ENCODE data around the gene FGFRL1. TPM values are rescaled to one million over a fixed set of nuclear protein-coding genes. Genes with fewer than 3 reads are reported as not detected.

Gene FGFRL1
- total RNA-seq, 4 donors from 2014 or later = 59.0 to 93.9 (median 77.2) TPM

DNA sequence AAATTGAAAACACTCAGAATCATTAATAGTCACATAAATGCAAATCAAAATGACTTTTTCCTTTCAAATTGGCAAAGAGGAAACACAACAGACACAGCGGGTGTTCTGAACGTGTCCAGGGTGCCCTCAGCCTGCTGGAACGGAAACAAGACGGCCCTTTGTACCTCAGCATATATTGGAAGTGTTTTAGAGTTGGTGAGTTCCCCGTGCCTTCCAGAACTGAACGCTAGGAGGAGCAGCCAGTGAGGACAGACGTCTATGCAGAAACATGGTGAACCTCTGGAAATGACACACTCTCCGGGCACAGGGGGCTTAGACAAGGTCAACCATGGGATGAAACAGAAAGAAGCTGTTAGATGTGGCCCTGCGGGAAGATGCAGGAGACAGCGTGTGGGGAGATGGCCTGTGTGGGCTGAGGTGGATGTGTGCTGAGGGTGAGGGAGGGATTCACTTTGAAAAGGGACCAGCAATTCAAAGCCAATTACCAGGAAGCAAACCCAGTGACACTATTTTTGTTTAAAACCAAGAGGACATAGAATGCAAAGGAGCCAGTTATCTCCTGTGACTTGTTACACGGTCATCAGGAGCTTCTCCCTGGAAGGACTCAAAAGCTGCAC lies 61.5 kb downstream of the FGFRL1 start:
- no peaks in the 10 kb centered on the region for H3K36me3 ChIP-seq
- WGBS, 2 donors = 26 to 28% methylated on average over 11 of the region's 11 CpGs
- H3K4me1 ChIP-seq = no peaks in the 10 kb centered on the region
- no peak overlapping the region for H3K4me3 ChIP-seq (replicated peaks in 1 of 3)
- TF ChIP-seq, protein P1, sequence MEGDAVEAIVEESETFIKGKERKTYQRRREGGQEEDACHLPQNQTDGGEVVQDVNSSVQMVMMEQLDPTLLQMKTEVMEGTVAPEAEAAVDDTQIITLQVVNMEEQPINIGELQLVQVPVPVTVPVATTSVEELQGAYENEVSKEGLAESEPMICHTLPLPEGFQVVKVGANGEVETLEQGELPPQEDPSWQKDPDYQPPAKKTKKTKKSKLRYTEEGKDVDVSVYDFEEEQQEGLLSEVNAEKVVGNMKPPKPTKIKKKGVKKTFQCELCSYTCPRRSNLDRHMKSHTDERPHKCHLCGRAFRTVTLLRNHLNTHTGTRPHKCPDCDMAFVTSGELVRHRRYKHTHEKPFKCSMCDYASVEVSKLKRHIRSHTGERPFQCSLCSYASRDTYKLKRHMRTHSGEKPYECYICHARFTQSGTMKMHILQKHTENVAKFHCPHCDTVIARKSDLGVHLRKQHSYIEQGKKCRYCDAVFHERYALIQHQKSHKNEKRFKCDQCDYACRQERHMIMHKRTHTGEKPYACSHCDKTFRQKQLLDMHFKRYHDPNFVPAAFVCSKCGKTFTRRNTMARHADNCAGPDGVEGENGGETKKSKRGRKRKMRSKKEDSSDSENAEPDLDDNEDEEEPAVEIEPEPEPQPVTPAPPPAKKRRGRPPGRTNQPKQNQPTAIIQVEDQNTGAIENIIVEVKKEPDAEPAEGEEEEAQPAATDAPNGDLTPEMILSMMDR (IDR thresholded peaks at IDR 0.05) = peak; percentile 41 to 81 (median 70)
- TF ChIP-seq POLR2A (IDR thresholded peaks at IDR 0.05) = no peak
- intact Hi-C loops (cut with DNase I) = no loop called here
- no peaks in the 10 kb centered on the region for H3K27me3 ChIP-seq
- H3K9me3 ChIP-seq = no peaks in the 10 kb centered on the region
- H3K27ac ChIP-seq = no peak overlapping the region
- peak; percentile 79 to 80 for DNase-seq

- 82 to 92% methylated on average over 9 of the region's 9 CpGs for WGBS, 2 donors
- TF ChIP-seq, protein P1 (IDR thresholded peaks at IDR 0.05) = no peak
- no peak for TF ChIP-seq POLR2A (IDR thresholded peaks at IDR 0.05)
- no peaks in the 10 kb centered on the region for H3K36me3 ChIP-seq
- H3K27ac ChIP-seq = no peak overlapping the region
- H3K9me3 ChIP-seq = no peaks in the 10 kb centered on the region
- H3K27me3 ChIP-seq = no peaks in the 10 kb centered on the region
- intact Hi-C loops (cut with DNase I) = no loop called here
- H3K4me3 ChIP-seq (replicated peaks in 1 of 3) = no peak overlapping the region
- no peak for DNase-seq
- no peaks in the 10 kb centered on the region for H3K4me1 ChIP-seq
Measured at GRCh38 chr4:1074077-1074476, 62.7 kb downstream of the FGFRL1 start.

DNA sequence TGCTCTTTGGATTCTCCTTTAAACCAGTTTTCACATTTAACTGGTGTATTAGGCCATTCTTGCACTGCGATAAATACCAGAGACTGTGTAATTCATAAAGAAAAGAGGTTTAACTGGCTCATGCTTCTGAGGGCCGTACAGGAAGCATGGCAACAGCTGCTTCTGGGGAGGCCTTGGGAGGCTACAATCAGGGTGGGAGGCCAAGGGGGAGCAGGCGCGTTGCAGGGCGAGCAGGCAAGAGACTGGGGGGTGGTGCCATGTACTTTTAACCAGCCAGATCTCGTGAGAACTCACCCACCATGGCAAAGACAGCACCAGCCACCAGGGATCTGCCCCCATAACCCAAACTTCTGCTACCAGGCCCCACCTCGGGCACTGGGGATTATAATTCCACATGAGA lies 63.8 kb downstream of the FGFRL1 start:
- Histone ChIP-seq H3K4me3 (replicated peaks in 1 of 3) (no peak overlapping the region), H3K27ac (no peak overlapping the region), H3K9me3 (no peaks in the 10 kb centered on the region), H3K4me1 (peaks cover 0 to 6% of the 10 kb centered on the region in 2 donors), H3K27me3 (no peaks in the 10 kb centered on the region), H3K36me3 (no peaks in the 10 kb centered on the region)
- TF ChIP-seq, protein P1 (IDR thresholded peaks at IDR 0.05) = no peak
- no peak for TF ChIP-seq POLR2A (IDR thresholded peaks at IDR 0.05)
- intact Hi-C loops (cut with DNase I) = no loop called here
- WGBS, 2 donors = 85 to 88% methylated on average over 3 to 7 of the region's 7 CpGs
- DNase-seq = no peak

DNA sequence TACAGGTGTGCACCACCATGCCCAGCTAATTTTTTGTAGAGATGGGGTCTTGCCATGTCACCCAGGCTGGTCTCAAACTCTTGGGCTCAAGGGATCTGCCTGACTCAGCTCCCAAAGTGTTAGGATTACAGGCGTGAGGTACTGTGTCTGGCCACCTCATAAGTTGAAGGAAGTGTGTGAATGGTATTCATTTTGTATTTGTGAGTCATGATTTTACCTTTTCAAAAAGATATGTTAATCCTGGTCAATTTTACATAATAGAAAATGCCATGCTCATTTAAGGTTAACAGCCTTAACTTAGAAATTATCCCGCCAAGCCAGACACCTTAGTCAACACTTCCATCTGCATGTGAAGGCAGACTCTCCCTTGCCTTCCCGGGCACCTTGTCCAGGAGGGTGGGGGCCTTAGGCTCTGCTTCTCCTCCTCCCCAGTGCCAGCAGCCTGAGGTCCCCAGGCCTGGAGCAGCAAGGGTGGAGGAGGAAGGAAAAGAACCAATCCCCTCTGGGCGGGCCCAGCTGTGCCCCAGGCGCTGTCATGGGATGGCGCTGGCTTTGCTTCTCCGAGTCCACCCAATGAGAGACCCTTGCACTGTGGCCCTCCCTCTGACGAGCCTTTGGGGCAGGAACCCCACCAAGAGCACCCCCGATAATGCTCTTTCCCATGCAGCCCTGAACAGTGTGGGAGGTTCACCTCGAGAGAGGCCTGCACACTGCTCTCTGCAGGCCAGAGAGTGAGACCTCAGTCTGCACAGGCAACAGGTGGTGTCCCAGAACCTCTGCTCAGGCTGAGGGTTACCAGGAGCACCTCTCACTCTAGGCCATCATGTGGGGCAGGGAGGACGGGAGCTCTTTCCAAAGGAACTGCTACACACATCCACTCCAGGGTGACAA lies 64.6 kb downstream of the FGFRL1 start:
- 82% methylated on average over 8 to 11 of the region's 11 CpGs for WGBS, 2 donors
- no peak for DNase-seq
- intact Hi-C loops (cut with DNase I) = no loop called here
- H3K9me3 ChIP-seq = no peaks in the 10 kb centered on the region
- H3K27ac ChIP-seq = no peak overlapping the region
- TF ChIP-seq, protein P1 (IDR thresholded peaks at IDR 0.05) = no peak
- TF ChIP-seq POLR2A (IDR thresholded peaks at IDR 0.05) = no peak
- H3K27me3 ChIP-seq = no peaks in the 10 kb centered on the region
- H3K4me1 ChIP-seq = peaks cover under 1 to 8% of the 10 kb centered on the region in 2 donors
- H3K4me3 ChIP-seq (replicated peaks in 1 of 3) = no peak overlapping the region
- H3K36me3 ChIP-seq = no peaks in the 10 kb centered on the region

Other genes with a start within 250 kb of the FGFRL1 start
- 1 to 10 TPM in 2 of 4 donors, under 1 TPM in 1, not detected in 1; 0.75 to 3.2 (median 1.4) TPM for gene CPLX1, start 185.5 kb upstream of the FGFRL1 start, total RNA-seq
- 100 to 1,000 TPM in 3 of 4 donors, 10 to 100 TPM in 1; 86.4 to 184 (median 153) TPM for gene GAK, start 79.3 kb upstream of the FGFRL1 start, total RNA-seq
- 10 to 100 TPM; 33.6 to 63.9 (median 40.4) TPM for gene TMEM175, start 79.2 kb upstream of the FGFRL1 start, total RNA-seq
- 10 to 100 TPM; 10.2 to 17.0 (median 11.6) TPM for gene DGKQ, start 38.1 kb upstream of the FGFRL1 start, total RNA-seq
- gene IDUA, start 24.6 kb upstream of the FGFRL1 start, total RNA-seq = 10 to 100 TPM in 3 of 4 donors, 1 to 10 TPM in 1; 9.7 to 32.3 (median 25.0) TPM
- gene SLC26A1, start 18.2 kb upstream of the FGFRL1 start, total RNA-seq = under 1 TPM; 0.15 to 0.33 (median 0.24) TPM
- 10 to 100 TPM in 1 of 4 donors, 1 to 10 TPM in 3; 6.7 to 31.1 (median 8.6) TPM for gene RNF212, start 101.9 kb downstream of the FGFRL1 start, total RNA-seq
- 10 to 100 TPM in 2 of 4 donors, 1 to 10 TPM in 2; 2.4 to 14.1 (median 6.6) TPM for gene SPON2, start 161.0 kb downstream of the FGFRL1 start, total RNA-seq
- 100 to 1,000 TPM; 102 to 226 (median 177) TPM for gene CTBP1, start 237.5 kb downstream of the FGFRL1 start, total RNA-seq